Thymus (tissue), 11 donors: ENCODE data around the gene RHOA. TPM values are rescaled to one million over a fixed set of nuclear protein-coding genes. Genes with fewer than 3 reads are reported as not detected.

Source experiments
- DNase-seq, 9 donors: peaks; one replicate each; pipeline ENCODE4 v3.0.0-alpha.2; 2013; ENCODE audit warnings: low spot score in 9 of 9, low read depth in 6 of 9, missing footprints in 1 of 9
- H3K27ac ChIP-seq, 2 donors: one replicate each; pipeline ENCODE4 v1.5.1; 2013; ENCODE audit warnings: control low read depth in 1 of 2, low read depth in 1 of 2, low read length in 1 of 2, mild to moderate bottlenecking in 1 of 2, moderate library complexity in 1 of 2
- H3K27me3 ChIP-seq, 2 donors: one replicate each; pipeline ENCODE4 v1.5.1; 2013; ENCODE audit warnings: low read length in 1 of 2; ENCODE audit not compliant: control insufficient read depth in 2 of 2, insufficient read depth in 1 of 2
- H3K36me3 ChIP-seq, 2 donors: one replicate each; pipeline ENCODE4 v1.5.1; 2013; ENCODE audit warnings: low read length in 1 of 2, mild to moderate bottlenecking in 1 of 2, moderate library complexity in 1 of 2; ENCODE audit not compliant: control insufficient read depth in 2 of 2, insufficient read depth in 2 of 2
- H3K4me1 ChIP-seq, 2 donors: one replicate each; pipeline ENCODE4 v1.5.1; 2013; ENCODE audit warnings: low read length in 2 of 2; ENCODE audit not compliant: control insufficient read depth in 2 of 2, insufficient read depth in 2 of 2
- H3K4me3 ChIP-seq, 2 donors: one replicate each; pipeline ENCODE4 v1.5.1; 2013; ENCODE audit warnings: low read length in 2 of 2, control low read depth in 1 of 2, mild to moderate bottlenecking in 1 of 2
- H3K9me3 ChIP-seq, 2 donors: one replicate each; pipeline ENCODE4 v1.5.1; 2013; ENCODE audit warnings: low read length in 1 of 2, mild to moderate bottlenecking in 1 of 2; ENCODE audit not compliant: control insufficient read depth in 2 of 2, insufficient read depth in 1 of 2
- WGBS: extraction: QIAGEN DNeasy Blood & Tissue Kit; methylation state at CpG from one replicate; pipeline ENCODE4 v1.1.7; 2013; 5-methylcytosine and 5-hydroxymethylcytosine counted together
- polyA plus RNA-seq: library from polyadenylated mRNA; stranded (reverse); fragments of 200-250 nt; gene quantifications from one replicate; pipeline ENCODE4 v1.2.3, GENCODE V29; 2013
- total RNA-seq: library from RNA; stranded (reverse); fragments of 120-200 nt; gene quantifications from one replicate; pipeline ENCODE4 v1.2.4, GENCODE V29; 2013
- donor health status: healthy.

RHOA gene
- total and polyA plus RNA-seq, 2 donors, result 202 to 368 TPM

DNA sequence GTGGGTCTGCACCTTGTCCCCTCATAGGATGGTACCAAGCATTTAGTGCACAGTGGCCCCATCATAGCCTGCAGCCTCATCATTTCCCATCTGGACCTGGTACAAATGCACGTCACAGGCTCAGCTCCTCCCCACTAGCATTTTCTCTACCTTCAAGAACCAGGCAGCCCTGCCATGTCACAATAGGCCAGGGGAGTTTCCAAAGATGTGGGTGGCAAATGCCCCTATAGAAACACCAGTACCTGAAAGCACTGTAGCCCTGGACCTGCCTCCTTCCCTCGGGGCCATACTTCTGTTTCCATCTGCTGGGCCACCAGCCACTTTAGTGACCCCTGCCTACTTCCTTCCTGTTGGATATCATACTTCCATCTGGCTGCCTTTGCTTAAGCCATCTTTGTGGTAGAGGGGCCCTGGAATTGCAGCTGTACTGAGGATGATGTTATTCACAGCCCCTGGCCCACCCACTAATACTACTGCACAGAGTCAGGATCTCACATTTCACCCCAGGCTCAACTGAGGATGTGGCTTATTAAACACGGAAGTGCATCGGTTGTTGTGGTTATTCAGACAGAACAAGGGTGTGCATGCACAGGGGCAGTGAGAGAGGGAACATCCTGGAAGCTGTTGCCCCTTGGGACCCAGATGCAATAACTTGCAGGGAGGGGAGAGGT, 4.3 kb upstream of the RHOA start:
- Histone ChIP-seq H3K27ac (peak overlapping the region; percentile 80 to 85), H3K36me3 (peaks cover 8 to 28% of the 10 kb centered on the region in 2 donors), H3K4me1 (peaks cover 24 to 40% of the 10 kb centered on the region in 2 donors), H3K27me3 (no peaks in the 10 kb centered on the region), H3K9me3 (no peaks in the 10 kb centered on the region), H3K4me3 (peak overlapping the region in 1 of 2 donors; percentile 2)
- peak in 4 of 9 donors; percentile 46 to 78 (median 60) for DNase-seq
- WGBS, result 15% methylated on average over 4 of the region's 4 CpGs

DNA sequence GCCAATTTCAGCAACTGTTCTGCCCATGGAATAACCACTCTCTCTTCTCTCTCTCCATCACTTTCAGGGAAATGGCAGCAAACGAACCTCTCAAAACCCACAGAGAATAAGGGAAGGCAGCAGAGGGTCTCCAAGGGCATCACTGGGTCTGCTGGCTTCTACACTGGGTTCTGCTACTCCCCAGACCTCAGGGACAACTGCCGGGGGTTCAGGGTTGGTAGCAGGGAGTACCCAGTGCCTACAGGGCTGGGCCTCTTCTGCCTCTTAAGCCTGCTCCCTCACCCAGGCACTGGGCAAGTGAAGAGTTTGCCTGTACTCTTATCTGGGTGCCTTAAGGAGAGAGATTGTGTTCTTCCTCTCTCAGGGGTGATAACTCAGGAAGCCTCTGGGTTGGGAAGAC, 3.0 kb upstream of the RHOA start:
- 98% methylated on average over 2 of the region's 2 CpGs for WGBS
- no peak for DNase-seq
- Histone ChIP-seq H3K36me3 (peaks cover 5 to 28% of the 10 kb centered on the region in 2 donors), H3K4me1 (peaks cover 32 to 45% of the 10 kb centered on the region in 2 donors), H3K27me3 (no peaks in the 10 kb centered on the region), H3K9me3 (no peaks in the 10 kb centered on the region), H3K27ac (peak overlapping the region; percentile 15 to 26), H3K4me3 (no peak overlapping the region)

DNA sequence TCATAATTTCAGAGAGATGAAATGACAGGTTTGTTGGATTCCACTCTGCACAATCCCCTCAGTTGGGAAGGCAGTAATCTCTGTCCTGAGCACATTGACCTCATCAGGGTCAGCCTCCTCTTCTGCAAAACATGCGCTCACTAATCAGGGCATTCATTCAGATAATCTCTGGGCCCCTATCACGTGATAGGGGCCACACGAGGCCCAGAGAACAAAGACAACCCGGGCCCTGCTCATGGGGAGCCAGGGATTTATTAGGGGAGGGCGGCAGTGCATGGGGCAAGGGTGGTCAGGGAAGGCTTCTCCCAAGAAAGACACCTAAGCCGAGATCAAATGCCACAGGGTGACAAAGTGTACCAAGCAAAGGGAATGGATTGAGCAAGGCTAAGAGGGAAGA, 1.6 kb upstream of the RHOA start:
- H3K9me3 ChIP-seq, result no peaks in the 10 kb centered on the region
- H3K27ac ChIP-seq, result no peak overlapping the region
- DNase-seq, result no peak
- peaks cover 39 to 53% of the 10 kb centered on the region in 2 donors for H3K4me1 ChIP-seq
- peaks cover 5 to 19% of the 10 kb centered on the region in 2 donors for H3K36me3 ChIP-seq
- H3K4me3 ChIP-seq, result peak overlapping the region in 1 of 2 donors; percentile 83
- WGBS, result 97% methylated on average over 6 of the region's 6 CpGs
- H3K27me3 ChIP-seq, result no peaks in the 10 kb centered on the region

- peak overlapping the region; percentile 83 to 98 for H3K4me3 ChIP-seq
- no peaks in the 10 kb centered on the region for H3K9me3 ChIP-seq
- H3K4me1 ChIP-seq, result peaks cover 39 to 53% of the 10 kb centered on the region in 2 donors
- no peaks in the 10 kb centered on the region for H3K27me3 ChIP-seq
- 41% methylated on average over 16 of the region's 16 CpGs for WGBS
- peak overlapping the region; percentile 94 to 95 for H3K27ac ChIP-seq
- DNase-seq, result peak in 1 of 9 donors; percentile 7
- peaks cover 5 to 19% of the 10 kb centered on the region in 2 donors for H3K36me3 ChIP-seq
These were observed 1.0 kb upstream of the RHOA start for GRCh38 chr3:49412632-49413337.

DNA sequence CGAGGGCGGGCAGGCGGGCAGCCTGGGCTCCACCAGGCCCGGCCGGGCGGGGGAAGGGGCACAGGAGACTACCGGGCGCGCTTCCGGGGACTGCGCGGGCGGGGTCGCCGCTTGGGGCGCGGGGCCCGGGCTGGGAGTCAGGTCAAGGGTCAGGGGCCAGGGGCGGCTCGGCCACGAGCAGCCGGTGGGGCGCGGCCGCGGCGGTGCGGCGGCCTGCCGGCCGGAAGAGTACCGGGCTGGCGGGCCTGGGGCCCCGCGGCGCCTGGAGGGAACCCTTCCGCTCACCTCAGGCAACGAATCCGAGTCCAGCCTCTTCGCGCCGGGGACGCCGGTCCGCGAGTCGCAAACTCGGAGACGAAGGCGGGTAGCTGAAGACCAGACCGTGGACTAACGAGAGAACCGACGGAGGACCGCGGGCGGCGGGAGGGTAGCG, 225 bp downstream of the RHOA start:
- under 1% methylated on average over 59 of the region's 59 CpGs for WGBS
- H3K4me1 ChIP-seq, result peaks cover 33 to 41% of the 10 kb centered on the region in 2 donors
- peak in 2 of 9 donors; percentile 42 to 57 for DNase-seq

GRCh38 chr3:49410846-49411534, 786 bp downstream of the RHOA start:
- Histone ChIP-seq H3K27ac (peak overlapping the region; percentile 77 to 99), H3K36me3 (peaks cover 9 to 17% of the 10 kb centered on the region in 2 donors), H3K4me1 (peaks cover 28 to 36% of the 10 kb centered on the region in 2 donors), H3K27me3 (no peaks in the 10 kb centered on the region), H3K9me3 (no peaks in the 10 kb centered on the region), H3K4me3 (peak overlapping the region; percentile 66 to 98)
- DNase-seq, result peak in 2 of 9 donors; percentile 24 to 53
- under 1% methylated on average over 33 of the region's 33 CpGs for WGBS

More for the DNA sequence above, 225 bp downstream of the RHOA start:
- Histone ChIP-seq H3K27ac (peak overlapping the region; percentile 96 to 99), H3K36me3 (peaks cover 8 to 13% of the 10 kb centered on the region in 2 donors), H3K9me3 (no peaks in the 10 kb centered on the region), H3K27me3 (no peaks in the 10 kb centered on the region), H3K4me3 (peak overlapping the region; percentile 66 to 98)

GRCh38 chr3:49410066-49410845, 1.5 kb downstream of the RHOA start:
- peak in 4 of 9 donors; percentile 31 to 59 (median 36) for DNase-seq
- H3K4me1 ChIP-seq, result peaks cover 23 to 28% of the 10 kb centered on the region in 2 donors
- no peaks in the 10 kb centered on the region for H3K9me3 ChIP-seq
- H3K36me3 ChIP-seq, result peaks cover 12 to 16% of the 10 kb centered on the region in 2 donors
- H3K4me3 ChIP-seq, result peak overlapping the region; percentile 66 to 98
- H3K27ac ChIP-seq, result peak overlapping the region in 1 of 2 donors; percentile 77
- WGBS, result 18% methylated on average over 4 of the region's 4 CpGs
- no peaks in the 10 kb centered on the region for H3K27me3 ChIP-seq
